CD14-positive monocyte (primary cell): Measurements from ENCODE around the gene C1QL1. TPM values are rescaled to one million over a fixed set of nuclear protein-coding genes. Genes with fewer than 3 reads are reported as not detected.

Source experiments
- DNase-seq, 3 donors: peaks; one replicate each; pipeline ENCODE4 v3.0.0-alpha.2; 2011 to 2022
- H2AFZ ChIP-seq: 2 replicates; pipeline ENCODE4 v1.6.0; 2012; ENCODE audit warnings: mild to moderate bottlenecking, low read depth, low read length, inconsistent platforms; ENCODE audit not compliant: insufficient read depth, poor library complexity, severe bottlenecking
- H3K27ac ChIP-seq, 2 donors: 1 replicate in 1 of 2; 2 replicates in 1 of 2; pipeline ENCODE4 v1.5.1; 2012 to 2013; ENCODE audit warnings: low read length in 2 of 2, control low read depth in 1 of 2, inconsistent platforms in 1 of 2, low read depth in 1 of 2, mild to moderate bottlenecking in 1 of 2
- H3K27me3 ChIP-seq, 2 donors: one replicate each; pipeline versions ENCODE4 v1.6.0 to v1.6.1; 2011 to 2013; ENCODE audit warnings: low read length in 2 of 2; ENCODE audit not compliant: control insufficient read depth in 2 of 2, insufficient read depth in 2 of 2
- H3K36me3 ChIP-seq, 2 donors: replicated peaks in 1 of 2; 1 replicate in 1 of 2; 2 replicates in 1 of 2; pipeline versions ENCODE4 v1.5.1 to v1.6.1; 2012 to 2013; ENCODE audit warnings: low read length in 2 of 2, control low read depth in 1 of 2, inconsistent platforms in 1 of 2, mild to moderate bottlenecking in 1 of 2; ENCODE audit not compliant: insufficient read depth in 2 of 2, control insufficient read depth in 1 of 2
- H3K4me1 ChIP-seq, 2 donors: 1 replicate in 1 of 2; 2 replicates in 1 of 2; pipeline versions ENCODE4 v1.5.1 to v1.6.1; 2012 to 2013; ENCODE audit warnings: low read length in 2 of 2, control low read depth in 1 of 2, inconsistent platforms in 1 of 2, mild to moderate bottlenecking in 1 of 2, moderate library complexity in 1 of 2; ENCODE audit not compliant: insufficient read depth in 2 of 2, control insufficient read depth in 1 of 2
- H3K4me2 ChIP-seq: replicated peaks from 2 replicates; pipeline ENCODE3; 2012; ENCODE audit warnings: low read length, moderate library complexity, mild to moderate bottlenecking; ENCODE audit not compliant: poor library complexity, severe bottlenecking; ENCODE audit errors: extremely low read depth
- H3K4me3 ChIP-seq, 3 experiments: fragments of 200-600 bp in 1 of 3; sonication (generic) in 1 of 3; replicated peaks in 1 of 3; 1 replicate in 2 of 3; 2 replicates in 1 of 3; pipeline ENCODE4 v1.5.1; 2011 to 2013; ENCODE audit warnings: low read length in 3 of 3, mild to moderate bottlenecking in 3 of 3, control low read depth in 2 of 3, low read depth in 2 of 3, inconsistent platforms in 1 of 3, moderate library complexity in 1 of 3
- H3K79me2 ChIP-seq: 2 replicates; pipeline ENCODE4 v1.6.0; 2012; ENCODE audit warnings: mild to moderate bottlenecking, control low read depth, inconsistent platforms, low read length, moderate library complexity; ENCODE audit not compliant: insufficient read depth
- H3K9ac ChIP-seq: 2 replicates; pipeline ENCODE4 v1.6.0; 2017; ENCODE audit warnings: low read length, mild to moderate bottlenecking; ENCODE audit not compliant: insufficient read depth, poor library complexity, severe bottlenecking
- H3K9me3 ChIP-seq, 2 donors: replicated peaks in 1 of 2; 1 replicate in 1 of 2; 2 replicates in 1 of 2; pipeline versions ENCODE4 v1.5.1 to v1.6.1; 2012 to 2013; ENCODE audit warnings: low read length in 2 of 2, control low read depth in 1 of 2; ENCODE audit not compliant: control insufficient read depth in 1 of 2, insufficient read depth in 1 of 2
- H4K20me1 ChIP-seq: 2 replicates; pipeline ENCODE4 v1.6.0; 2012; ENCODE audit warnings: mild to moderate bottlenecking, low read length, control low read depth, moderate library complexity; ENCODE audit not compliant: insufficient read depth
- H3K27ac Mint-ChIP-seq, 7 donors: one replicate each; pipeline ENCODE4 v1.8.0; 2020; ENCODE audit warnings: mild to moderate bottlenecking in 7 of 7, mixed read lengths in 7 of 7, moderate library complexity in 6 of 7, inconsistent platforms in 2 of 7
- H3K27me3 Mint-ChIP-seq, 3 donors: one replicate each; pipeline ENCODE4 v1.8.0; 2021 to 2022; ENCODE audit warnings: low read depth in 3 of 3, mild to moderate bottlenecking in 3 of 3, mixed read lengths in 3 of 3, moderate library complexity in 3 of 3, inconsistent platforms in 1 of 3
- H3K36me3 Mint-ChIP-seq, 2 donors: one replicate each; pipeline ENCODE4 v1.8.0; 2020; ENCODE audit warnings: mixed read lengths in 2 of 2, inconsistent platforms in 1 of 2, mild to moderate bottlenecking in 1 of 2
- H3K4me1 Mint-ChIP-seq: one replicate; pipeline ENCODE4 v1.8.0; 2020; ENCODE audit warnings: mild to moderate bottlenecking, mixed read lengths
- H3K4me3 Mint-ChIP-seq, 2 donors: one replicate each; pipeline ENCODE4 v1.8.0; 2020; ENCODE audit warnings: mild to moderate bottlenecking in 2 of 2, mixed read lengths in 2 of 2, moderate library complexity in 1 of 2
- H3K9me3 Mint-ChIP-seq, 7 donors: one replicate each; pipeline ENCODE4 v1.8.0; 2020 to 2022; ENCODE audit warnings: mixed read lengths in 7 of 7, mild to moderate bottlenecking in 6 of 7, moderate library complexity in 6 of 7, inconsistent platforms in 2 of 7
- CTCF ChIP-seq: fragments of 200-600 bp; IDR thresholded peaks from one replicate; pipeline ENCODE4 v1.8.0; 2022; ENCODE audit warnings: antibody characterized with exemption, mild to moderate bottlenecking
- WGBS: methylation state at CpG from one replicate; pipeline ENCODE4 v1.1.5; 2013; ENCODE audit warnings: missing lambda C conversion rate; ENCODE audit not compliant: insufficient coverage; 5-methylcytosine and 5-hydroxymethylcytosine counted together
- intact Hi-C, 2 donors: fragments of 100-400 bp; cut with micrococcal nuclease; formaldehyde crosslinking; loops; one replicate each; pipeline versions ENCODE4 v1.15.0 to v1.15.1; 2023
- polyA plus RNA-seq, 3 donors: library from polyadenylated mRNA; depleted of rRNA in 1 of 3; unstranded in 2 of 3; stranded (reverse) in 1 of 3; fragments of 300-500 nt in 2 of 3; fragments of >200 nt in 1 of 3; fragmentation: Illumina TruSeq in 2 of 3; gene quantifications; 1 replicate in 2 of 3; 2 replicates in 1 of 3; pipeline ENCODE4 v1.2.3, GENCODE V29; 2012 to 2021

Gene C1QL1
- polyA plus RNA-seq, 3 donors: not detected

- WGBS: 90% methylated on average over 4 of the region's 8 CpGs
- Histone ChIP-seq H3K27me3 (peaks cover 22 to 50% of the 10 kb centered on the region in 2 donors), H3K4me3 (no peak overlapping the region), H2AFZ (no peak overlapping the region), H3K27ac (no peak overlapping the region), H3K9ac (no peak overlapping the region), H3K36me3 (no peaks in the 10 kb centered on the region), H4K20me1 (no peaks in the 10 kb centered on the region), H3K4me1 (no peaks in the 10 kb centered on the region), H3K79me2 (no peaks in the 10 kb centered on the region), H3K9me3 (no peaks in the 10 kb centered on the region), H3K4me2 (no peak overlapping the region)
- no peak for DNase-seq
- H3K4me1 Mint-ChIP-seq: peaks cover 3% of the 10 kb centered on the region
- H3K9me3 Mint-ChIP-seq: peaks cover 0 to 4% (median 0%) of the 10 kb centered on the region in 7 donors
- no peaks in the 10 kb centered on the region for H3K36me3 Mint-ChIP-seq
- no peak overlapping the region for H3K4me3 Mint-ChIP-seq
- peak overlapping the region in 1 of 7 donors; percentile 18 for H3K27ac Mint-ChIP-seq
- H3K27me3 Mint-ChIP-seq: peaks cover 39 to 65% (median 51%) of the 10 kb centered on the region in 3 donors
- intact Hi-C loops: no loop called here
- TF ChIP-seq CTCF: no peak
Measured at GRCh38 chr17:44955674-44956425, 12.3 kb downstream of the C1QL1 start.

GRCh38 chr17:44952946-44953475 lies 15.1 kb downstream of the C1QL1 start:
- intact Hi-C loops: no loop called here
- H3K27ac ChIP-seq: no peak overlapping the region
- H3K4me3 ChIP-seq: no peak overlapping the region
- no peak overlapping the region for H3K4me3 Mint-ChIP-seq
- H3K36me3 Mint-ChIP-seq: no peaks in the 10 kb centered on the region
- H3K27me3 Mint-ChIP-seq: peaks cover 18 to 37% (median 23%) of the 10 kb centered on the region in 3 donors
- peaks cover 4 to 5% of the 10 kb centered on the region in 2 donors for H3K4me1 ChIP-seq
- no peak overlapping the region for H2AFZ ChIP-seq
- no peaks in the 10 kb centered on the region for H4K20me1 ChIP-seq
- H3K79me2 ChIP-seq: peaks cover 2% of the 10 kb centered on the region
- no peak overlapping the region for H3K4me2 ChIP-seq
- DNase-seq: no peak
- 93% methylated on average over 6 of the region's 6 CpGs for WGBS
- no peaks in the 10 kb centered on the region for H3K9me3 Mint-ChIP-seq
- TF ChIP-seq CTCF: no peak
- H3K9ac ChIP-seq: no peak overlapping the region
- peaks cover 3% of the 10 kb centered on the region for H3K4me1 Mint-ChIP-seq
- no peaks in the 10 kb centered on the region for H3K9me3 ChIP-seq
- no peak overlapping the region for H3K27ac Mint-ChIP-seq
- H3K36me3 ChIP-seq: no peaks in the 10 kb centered on the region
- H3K27me3 ChIP-seq: peaks cover 2 to 22% of the 10 kb centered on the region in 2 donors
